Karpas-422 (cell line): ENCODE measurements around the gene SPATA21. TPM values are rescaled to one million over a fixed set of nuclear protein-coding genes. Genes with fewer than 3 reads are reported as not detected.
A peak's percentile ranks its signal among the peaks of the same experiment; 100 is the strongest.
"Not testable (repeated sequence)": the region's sequence is repeated elsewhere in the genome, so short reads cannot be mapped to it uniquely, and the experiment has no call there.

ENCODE experiments used
- DNase-seq: peaks from one replicate; pipeline ENCODE4 v3.0.0-alpha.2; 2015
- H2AFZ ChIP-seq: fragments of 200-600 bp; sonication (generic); 2 replicates; pipeline ENCODE4 v1.6.1; 2014; ENCODE audit warnings: antibody characterized with exemption, low read length, mixed read lengths
- H3K27ac ChIP-seq: fragments of 200-600 bp; sonication (generic); 2 replicates; pipeline ENCODE4 v1.5.1; 2014; ENCODE audit warnings: mild to moderate bottlenecking, low read length, moderate library complexity
- H3K27me3 ChIP-seq: fragments of 200-600 bp; sonication (generic); 2 replicates; pipeline ENCODE4 v1.6.1; 2014; ENCODE audit warnings: low read length, mixed read lengths
- H3K36me3 ChIP-seq: fragments of 200-600 bp; sonication (generic); 2 replicates; pipeline ENCODE4 v1.6.1; 2014; ENCODE audit warnings: low read length, mixed read lengths; ENCODE audit not compliant: insufficient read depth
- H3K4me1 ChIP-seq: fragments of 200-600 bp; sonication (generic); 2 replicates; pipeline ENCODE4 v1.6.1; 2014; ENCODE audit warnings: mild to moderate bottlenecking, low read length, mixed read lengths
- H3K4me2 ChIP-seq: fragments of 200-600 bp; sonication (generic); 2 replicates; pipeline ENCODE4 v1.6.1; 2014; ENCODE audit warnings: low read length, low read depth, mild to moderate bottlenecking; ENCODE audit not compliant: poor library complexity, severe bottlenecking
- H3K4me3 ChIP-seq: fragments of 200-600 bp; sonication (generic); 2 replicates; pipeline ENCODE4 v1.5.1; 2014; ENCODE audit warnings: mild to moderate bottlenecking, antibody characterized with exemption, low read length, mixed read lengths
- H3K79me2 ChIP-seq: fragments of 200-600 bp; sonication (generic); 2 replicates; pipeline ENCODE4 v1.6.1; 2014; ENCODE audit warnings: mild to moderate bottlenecking, low read length, mixed read lengths
- H3K9ac ChIP-seq: fragments of 200-600 bp; sonication (generic); 2 replicates; pipeline ENCODE4 v1.6.0; 2014; ENCODE audit warnings: low read length
- H3K9me2 ChIP-seq: fragments of 200-600 bp; sonication (generic), shearing (Covaris generic); replicated peaks from 2 replicates; pipeline ENCODE4 v1.6.0; 2014; ENCODE audit warnings: mild to moderate bottlenecking, low read length, moderate library complexity; ENCODE audit not compliant: insufficient read depth
- H3K9me3 ChIP-seq: fragments of 300-700, 200-600 bp; sonication (generic); 2 replicates; pipeline ENCODE4 v1.6.1; 2014; ENCODE audit warnings: low read length, mixed read lengths
- H4K20me1 ChIP-seq: fragments of 200-600 bp; sonication (generic); 2 replicates; pipeline ENCODE4 v1.6.1; 2014; ENCODE audit warnings: mild to moderate bottlenecking, antibody characterized with exemption, low read length, low read depth; ENCODE audit not compliant: insufficient read depth
- total RNA-seq: library from RNA; depleted of rRNA; stranded (reverse); fragments of >200 nt; shearing (Covaris generic); gene quantifications from 2 replicates; pipeline ENCODE4 v1.2.3, GENCODE V29; 2014; ENCODE audit warnings: low replicate concordance

Gene SPATA21
- total RNA-seq, 1 experiment from 2014 or later = 1.2 TPM

- peak; percentile 50 for DNase-seq
- peak overlapping the region; percentile 85 for H3K9ac ChIP-seq
- H2AFZ ChIP-seq = no peak overlapping the region
- H3K36me3 ChIP-seq = 0 out of 2 replicates have a peak, but pooled peaks cover 7% of the 10 kb centered on the region
- peak overlapping the region; percentile 66 for H3K27ac ChIP-seq
- H3K9me2 ChIP-seq = no peaks in the 10 kb centered on the region
- H3K9me3 ChIP-seq = no peaks in the 10 kb centered on the region
- peaks cover 60% of the 10 kb centered on the region for H3K79me2 ChIP-seq
- peak overlapping the region; percentile 82 for H3K4me2 ChIP-seq
- no peaks in the 10 kb centered on the region for H3K27me3 ChIP-seq
- H3K4me3 ChIP-seq = peak overlapping the region; percentile 85
- H3K4me1 ChIP-seq = peaks cover 17% of the 10 kb centered on the region
- H4K20me1 ChIP-seq = peaks cover 21% of the 10 kb centered on the region
Observed at GRCh38 chr1:16367968-16368890, 69.0 kb downstream of the SPATA21 start.

DNA sequence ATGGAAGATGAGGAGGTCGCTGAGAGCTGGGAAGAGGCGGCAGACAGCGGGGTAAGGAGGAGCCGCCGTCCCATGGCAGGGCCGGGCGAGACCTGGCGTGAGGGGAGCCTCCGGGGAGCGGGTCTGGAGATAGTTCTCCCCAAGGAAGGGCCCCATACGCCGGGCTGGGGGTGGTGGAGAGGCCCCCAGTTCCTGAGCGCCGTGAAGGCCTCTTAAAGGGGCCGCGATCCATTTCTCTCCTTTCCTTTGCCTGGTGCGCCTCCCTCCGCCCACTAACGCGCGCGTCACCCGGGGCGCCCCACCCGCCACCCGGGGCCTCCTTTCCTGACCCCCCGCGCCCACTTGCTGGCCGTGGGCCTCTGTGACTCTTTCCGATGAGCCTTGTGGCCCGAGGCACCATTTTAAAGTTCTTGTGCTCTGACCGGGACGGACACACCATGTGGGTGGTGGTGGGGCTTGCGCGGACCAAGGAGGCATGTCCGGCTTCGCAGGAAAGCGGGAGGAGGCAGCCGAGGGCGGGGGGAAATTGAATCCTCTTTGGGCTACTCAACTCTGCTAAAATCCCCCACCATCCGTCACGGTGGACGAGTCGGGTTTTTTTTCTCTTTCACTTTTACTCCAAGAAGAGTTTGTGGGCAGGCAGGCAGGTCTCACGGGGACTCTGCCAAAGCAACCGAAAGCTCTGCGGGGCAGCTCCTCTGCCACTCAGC, 69.8 kb downstream of the SPATA21 start:
- H3K4me1 ChIP-seq = peaks cover 20% of the 10 kb centered on the region
- H3K9me2 ChIP-seq = no peaks in the 10 kb centered on the region
- no peaks in the 10 kb centered on the region for H3K9me3 ChIP-seq
- no peak overlapping the region for H2AFZ ChIP-seq
- DNase-seq = peak; percentile 89
- peaks cover 51% of the 10 kb centered on the region for H3K79me2 ChIP-seq
- H4K20me1 ChIP-seq = peaks cover 21% of the 10 kb centered on the region
- peak overlapping the region; percentile 82 for H3K4me2 ChIP-seq
- peak overlapping the region; percentile 85 for H3K9ac ChIP-seq
- 0 out of 2 replicates have a peak, but pooled peaks cover 4% of the 10 kb centered on the region for H3K36me3 ChIP-seq
- peak overlapping the region; percentile 66 for H3K27ac ChIP-seq
- H3K27me3 ChIP-seq = no peaks in the 10 kb centered on the region
- peak overlapping the region; percentile 85 for H3K4me3 ChIP-seq

- Histone ChIP-seq H3K4me2 (peak within 1 kb of the TSS; percentile 82), H3K36me3 (0 out of 2 replicates have a peak, but pooled peaks cover 4% of the 10 kb centered on the region), H3K4me1 (peaks cover 20% of the 10 kb centered on the region), H4K20me1 (peaks cover 21% of the 10 kb centered on the region), H3K4me3 (peak within 1 kb of the TSS; percentile 85), H3K79me2 (peaks cover 45% of the 10 kb centered on the region), H3K9me2 (no peaks in the 10 kb centered on the region), H3K9ac (peak within 1 kb of the TSS; percentile 85), H3K27ac (peak within 1 kb of the TSS; percentile 66), H2AFZ (peak within 1 kb of the TSS; percentile 79), H3K9me3 (no peaks in the 10 kb centered on the region), H3K27me3 (no peaks in the 10 kb centered on the region)
- DNase-seq = peak; percentile 99
Observed at GRCh38 chr1:16366722-16367257, 70.4 kb downstream of the SPATA21 start, which contains the start of gene SZRD1. SZRD1 (plus strand) TSS chr1:16367242; CDS start chr1:16367258, 16 bp downstream.

DNA sequence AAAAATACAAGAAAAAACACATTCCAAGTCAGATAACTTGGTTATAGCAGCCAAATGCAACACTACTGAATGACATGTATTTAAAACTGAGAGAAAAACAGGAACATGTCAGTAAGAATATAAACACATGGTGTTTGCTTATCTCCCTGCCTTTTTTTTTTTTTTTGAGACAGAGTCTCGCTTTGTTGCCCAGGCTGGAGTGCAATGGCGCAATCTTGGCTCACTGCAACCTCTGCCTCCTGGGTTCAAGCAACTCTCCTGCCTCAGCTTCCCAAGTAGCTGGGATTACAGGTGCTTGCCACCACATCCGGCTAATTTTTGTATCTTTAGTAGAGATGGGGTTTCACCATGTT, 72.1 kb downstream of the SPATA21 start:
- H3K36me3 ChIP-seq, H2AFZ ChIP-seq, H3K4me3 ChIP-seq, H3K9me3 ChIP-seq, H3K9ac ChIP-seq, H3K9me2 ChIP-seq, H3K4me2 ChIP-seq, H3K27me3 ChIP-seq, H3K27ac ChIP-seq, DNase-seq: not testable (repeated sequence)
- H3K79me2 ChIP-seq = peaks cover 29% of the 10 kb centered on the region
- peaks cover 18% of the 10 kb centered on the region for H4K20me1 ChIP-seq
- peaks cover 20% of the 10 kb centered on the region for H3K4me1 ChIP-seq

DNA sequence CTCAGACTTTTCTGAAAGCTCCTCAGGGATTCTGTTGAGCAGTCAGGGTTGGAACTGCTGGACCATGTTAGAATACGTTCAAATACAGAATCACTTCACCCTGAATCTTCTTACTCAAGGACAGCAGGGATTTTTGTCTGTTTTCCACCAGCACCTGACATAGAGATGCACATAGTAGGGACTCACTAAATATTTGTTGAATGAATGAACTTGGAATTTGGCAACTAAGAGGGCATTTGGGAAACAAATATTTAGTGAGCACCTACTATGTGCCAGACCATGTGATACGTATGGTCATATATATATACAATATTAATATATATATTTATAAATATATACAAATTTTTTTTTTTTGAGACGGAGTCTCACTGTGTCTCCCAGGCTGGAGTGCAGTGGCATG, 80.4 kb downstream of the SPATA21 start:
- no peak for DNase-seq
- no peak overlapping the region for H3K9ac ChIP-seq
- no peaks in the 10 kb centered on the region for H4K20me1 ChIP-seq
- H3K9me3 ChIP-seq = no peaks in the 10 kb centered on the region
- H3K4me2 ChIP-seq = no peak overlapping the region
- peaks cover 10% of the 10 kb centered on the region for H3K4me1 ChIP-seq
- no peaks in the 10 kb centered on the region for H3K9me2 ChIP-seq
- H3K27me3 ChIP-seq = no peaks in the 10 kb centered on the region
- H3K79me2 ChIP-seq = peaks cover 3% of the 10 kb centered on the region
- no peak overlapping the region for H3K27ac ChIP-seq
- H2AFZ ChIP-seq = no peak overlapping the region
- no peaks in the 10 kb centered on the region for H3K36me3 ChIP-seq
- H3K4me3 ChIP-seq = no peak overlapping the region

GRCh38 chr1:16354619-16355018, 82.6 kb downstream of the SPATA21 start:
- no peaks in the 10 kb centered on the region for H3K36me3 ChIP-seq
- no peak for DNase-seq
- H3K4me2 ChIP-seq = no peak overlapping the region

DNA sequence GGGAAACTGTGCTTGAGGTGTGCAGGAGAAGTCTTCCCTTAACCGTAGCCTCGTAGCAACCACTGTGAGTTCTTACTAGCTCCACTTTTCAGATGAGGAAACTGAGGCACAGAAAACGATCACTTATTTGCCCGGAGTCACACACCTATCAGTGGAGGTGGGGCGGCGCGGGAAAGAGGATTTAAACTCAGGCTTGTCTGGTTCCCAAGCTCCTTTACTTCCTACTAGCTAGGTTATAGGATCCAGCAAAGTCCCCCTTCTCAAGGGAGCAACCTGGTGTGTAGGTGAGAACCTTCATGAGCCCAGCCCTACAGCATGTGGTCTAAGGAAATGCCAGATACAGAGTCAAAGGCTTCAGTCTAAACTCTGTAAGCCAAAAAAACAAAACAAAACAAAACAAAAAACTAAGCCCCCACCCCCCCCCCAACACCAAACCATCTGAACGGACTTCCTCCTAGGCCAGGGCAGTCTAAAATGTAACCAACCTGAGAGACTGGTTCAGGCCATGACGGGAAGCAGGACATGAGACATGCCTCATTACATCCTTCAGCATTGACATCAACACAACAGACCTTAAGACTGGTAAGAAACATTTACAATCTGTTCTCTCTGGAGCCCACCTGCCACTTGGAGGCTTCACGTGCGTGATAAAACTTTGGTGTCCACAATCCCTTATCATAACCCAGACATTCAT, 84.2 kb downstream of the SPATA21 start:
- Histone ChIP-seq H3K9me3 (no peaks in the 10 kb centered on the region), H3K27ac (peak overlapping the region; percentile 37; the same call in 1 of the 2 replicates), H3K4me1 (peaks cover 26% of the 10 kb centered on the region), H3K36me3 (no peaks in the 10 kb centered on the region), H3K4me2 (peak overlapping the region; percentile 89), H3K9me2 (no peaks in the 10 kb centered on the region), H3K27me3 (no peaks in the 10 kb centered on the region), H3K79me2 (peaks cover 42% of the 10 kb centered on the region), H4K20me1 (peaks cover 8% of the 10 kb centered on the region; the same call in 1 of the 2 replicates), H3K9ac (peak overlapping the region; percentile 94), H3K4me3 (peak overlapping the region; percentile 95), H2AFZ (peak overlapping the region; percentile 38)
- DNase-seq = no peak

More at GRCh38 chr1:16354619-16355018, 82.6 kb downstream of the SPATA21 start:
- Histone ChIP-seq H3K9me3 (no peaks in the 10 kb centered on the region), H3K27ac (no peak overlapping the region), H3K4me1 (peaks cover 25% of the 10 kb centered on the region), H4K20me1 (no peaks in the 10 kb centered on the region; the same call in 1 of the 2 replicates), H3K4me3 (no peak overlapping the region), H3K79me2 (peaks cover 26% of the 10 kb centered on the region), H3K9me2 (no peaks in the 10 kb centered on the region), H2AFZ (no peak overlapping the region), H3K27me3 (no peaks in the 10 kb centered on the region), H3K9ac (no peak overlapping the region)
